ENCODE results near the gene DNAH7.

DNA sequence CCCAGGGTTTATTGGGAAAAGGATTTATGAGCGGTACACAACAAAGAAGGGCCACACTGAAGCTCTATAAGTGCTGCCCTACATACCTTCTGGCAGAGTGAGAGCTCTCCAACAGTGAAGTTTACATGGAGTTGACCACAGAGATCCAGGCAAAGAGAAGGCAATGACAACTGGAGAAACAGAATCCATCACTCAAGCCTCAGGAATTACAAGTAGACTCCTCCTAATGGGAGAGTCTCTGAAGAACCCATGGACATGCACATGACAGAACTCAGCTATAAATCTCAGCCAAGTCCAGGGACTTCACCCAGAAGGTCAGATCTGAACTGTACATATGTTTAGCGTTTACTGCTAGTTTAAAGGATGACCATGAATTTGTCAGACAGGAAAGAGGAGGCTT is 164.7 kb downstream of the DNAH7 start:
- TF ChIP-seq, protein P1, sequence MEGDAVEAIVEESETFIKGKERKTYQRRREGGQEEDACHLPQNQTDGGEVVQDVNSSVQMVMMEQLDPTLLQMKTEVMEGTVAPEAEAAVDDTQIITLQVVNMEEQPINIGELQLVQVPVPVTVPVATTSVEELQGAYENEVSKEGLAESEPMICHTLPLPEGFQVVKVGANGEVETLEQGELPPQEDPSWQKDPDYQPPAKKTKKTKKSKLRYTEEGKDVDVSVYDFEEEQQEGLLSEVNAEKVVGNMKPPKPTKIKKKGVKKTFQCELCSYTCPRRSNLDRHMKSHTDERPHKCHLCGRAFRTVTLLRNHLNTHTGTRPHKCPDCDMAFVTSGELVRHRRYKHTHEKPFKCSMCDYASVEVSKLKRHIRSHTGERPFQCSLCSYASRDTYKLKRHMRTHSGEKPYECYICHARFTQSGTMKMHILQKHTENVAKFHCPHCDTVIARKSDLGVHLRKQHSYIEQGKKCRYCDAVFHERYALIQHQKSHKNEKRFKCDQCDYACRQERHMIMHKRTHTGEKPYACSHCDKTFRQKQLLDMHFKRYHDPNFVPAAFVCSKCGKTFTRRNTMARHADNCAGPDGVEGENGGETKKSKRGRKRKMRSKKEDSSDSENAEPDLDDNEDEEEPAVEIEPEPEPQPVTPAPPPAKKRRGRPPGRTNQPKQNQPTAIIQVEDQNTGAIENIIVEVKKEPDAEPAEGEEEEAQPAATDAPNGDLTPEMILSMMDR (CRISPR knock-in tag; IDR thresholded peaks at IDR 0.05) = no peak
- TF ChIP-seq, protein P2, sequence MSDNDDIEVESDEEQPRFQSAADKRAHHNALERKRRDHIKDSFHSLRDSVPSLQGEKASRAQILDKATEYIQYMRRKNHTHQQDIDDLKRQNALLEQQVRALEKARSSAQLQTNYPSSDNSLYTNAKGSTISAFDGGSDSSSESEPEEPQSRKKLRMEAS (IDR thresholded peaks at IDR 0.05) = no peak
- TF ChIP-seq, protein P3, sequence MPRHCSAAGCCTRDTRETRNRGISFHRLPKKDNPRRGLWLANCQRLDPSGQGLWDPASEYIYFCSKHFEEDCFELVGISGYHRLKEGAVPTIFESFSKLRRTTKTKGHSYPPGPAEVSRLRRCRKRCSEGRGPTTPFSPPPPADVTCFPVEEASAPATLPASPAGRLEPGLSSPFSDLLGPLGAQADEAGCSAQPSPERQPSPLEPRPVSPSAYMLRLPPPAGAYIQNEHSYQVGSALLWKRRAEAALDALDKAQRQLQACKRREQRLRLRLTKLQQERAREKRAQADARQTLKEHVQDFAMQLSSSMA (CRISPR knock-in tag; IDR thresholded peaks at IDR 0.05) = no peak
- no peak for TF ChIP-seq ZNF354B (CRISPR knock-in tag; IDR thresholded peaks at IDR 0.05)

All from HepG2 (cell line).